CD1c-positive myeloid dendritic cell (primary cell): Measurements from ENCODE around the gene TRIM24.

Source experiments
- DNase-seq: peaks from one replicate; pipeline ENCODE4 v3.0.0-alpha.2; 2016; ENCODE audit errors: extremely low spot score

Gene TRIM24

GRCh38 chr7:138579136-138579535, 119.1 kb downstream of the TRIM24 start:
- DNase-seq: no peak

DNA sequence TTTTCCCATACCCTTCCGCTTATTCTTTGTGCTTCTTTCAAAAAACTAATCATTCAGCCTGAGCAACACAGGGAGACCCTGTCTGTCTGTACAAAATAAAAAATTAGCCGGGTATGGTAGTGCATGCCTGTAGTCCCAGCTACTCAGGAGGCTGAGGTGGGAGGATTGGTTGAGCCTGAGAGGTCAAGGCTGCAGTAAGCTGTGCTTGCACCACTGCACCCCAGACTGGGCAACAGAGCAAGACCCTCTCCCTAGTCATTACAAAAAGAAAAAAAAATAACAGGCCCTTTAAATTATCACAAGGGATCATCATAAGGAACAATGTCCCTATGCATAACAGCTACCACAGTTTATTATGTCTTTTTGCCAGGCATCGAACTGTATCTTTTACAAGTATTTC, 119.6 kb downstream of the TRIM24 start:
- no peak for DNase-seq

DNA sequence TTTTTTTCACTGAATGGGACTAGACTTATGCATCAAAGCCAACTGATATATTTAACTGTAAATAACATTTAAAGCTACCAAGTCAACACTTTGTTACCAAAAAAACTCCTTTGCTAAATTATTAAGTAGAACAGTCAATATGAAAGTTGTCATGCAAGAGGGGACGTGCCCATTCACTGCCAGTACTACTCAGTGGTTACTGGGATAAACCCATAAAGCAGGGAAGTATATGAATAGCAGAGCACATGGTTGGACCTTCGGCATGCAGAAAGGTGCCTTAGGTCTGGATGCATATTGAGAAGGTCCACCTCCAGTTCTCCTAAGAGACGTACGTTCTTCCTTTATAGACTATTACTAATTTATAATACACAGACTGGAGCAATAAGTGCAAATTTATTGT, 121.0 kb downstream of the TRIM24 start:
- no peak for DNase-seq

- no peak for DNase-seq
These were observed 124.2 kb downstream of the TRIM24 start for GRCh38 chr7:138584283-138584682.

- DNase-seq: no peak
These were observed 124.6 kb downstream of the TRIM24 start for GRCh38 chr7:138584696-138585095.

- DNase-seq: no peak
These were observed 125.4 kb downstream of the TRIM24 start for GRCh38 chr7:138585283-138585993.

- no peak for DNase-seq
These were observed 127.4 kb downstream of the TRIM24 start for GRCh38 chr7:138587485-138587884.

DNA sequence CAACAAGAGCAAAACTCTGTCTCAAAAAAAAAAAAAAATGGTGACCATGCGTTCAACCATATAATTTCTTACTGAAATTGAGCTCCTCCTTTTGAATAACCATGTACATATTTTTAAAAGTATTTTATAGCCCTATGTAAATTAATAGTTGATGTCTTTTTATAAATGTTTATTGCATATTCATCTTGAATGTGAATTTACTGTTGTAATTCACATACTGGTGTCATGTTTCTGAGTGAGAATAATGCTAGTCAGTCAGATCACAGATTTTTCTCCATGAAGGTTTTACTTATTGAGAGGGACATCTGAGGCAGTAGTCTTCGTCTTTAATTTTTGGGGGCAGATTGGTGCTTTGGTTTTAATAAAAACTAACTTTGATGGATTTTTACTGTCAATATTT, 128.9 kb downstream of the TRIM24 start:
- DNase-seq: no peak

DNA sequence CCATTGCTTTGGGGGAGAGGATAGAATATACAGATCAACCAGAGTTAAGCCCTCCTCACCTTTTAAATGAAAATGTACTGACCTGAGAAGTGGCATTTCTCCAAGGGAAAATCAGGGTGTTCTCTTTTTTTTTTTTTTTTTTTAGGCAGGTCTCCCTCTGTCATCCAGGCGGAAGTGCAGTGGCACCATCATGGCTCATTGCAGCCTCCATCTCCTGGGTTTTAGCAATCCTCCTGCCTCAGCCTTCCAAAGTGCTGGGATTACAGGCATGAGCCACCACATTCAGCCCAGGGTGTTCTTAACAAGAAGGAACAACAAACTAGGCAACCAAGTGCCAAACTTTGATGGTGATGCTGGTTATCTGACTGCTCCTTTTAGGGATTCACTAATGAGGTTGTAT, 130.1 kb downstream of the TRIM24 start:
- DNase-seq: no peak

DNA sequence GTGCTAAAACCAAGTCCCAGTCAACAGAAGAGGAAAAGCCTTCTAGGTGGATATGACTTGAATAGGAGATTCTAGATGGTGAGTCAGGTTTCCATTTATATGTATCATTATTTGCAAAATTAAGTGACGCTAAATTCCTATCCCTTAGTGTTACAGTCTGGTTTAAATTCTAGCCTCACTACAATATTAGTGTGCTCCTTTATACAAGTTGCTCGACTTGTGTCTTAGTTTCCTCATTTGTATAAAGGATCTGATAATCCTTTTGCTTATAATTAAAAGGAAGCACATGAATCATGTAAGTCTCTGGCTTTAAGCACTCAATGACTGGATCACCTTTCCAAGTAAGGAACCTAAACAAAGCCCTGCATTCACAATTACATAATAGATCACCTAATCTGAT, 135.4 kb downstream of the TRIM24 start:
- no peak for DNase-seq

GRCh38 chr7:138602451-138602850, 142.4 kb downstream of the TRIM24 start:
- no peak for DNase-seq

GRCh38 chr7:138603549-138604318, 143.7 kb downstream of the TRIM24 start:
- no peak for DNase-seq

GRCh38 chr7:138606236-138606635, 146.2 kb downstream of the TRIM24 start:
- no peak for DNase-seq

- DNase-seq: no peak
These were observed 147.4 kb downstream of the TRIM24 start for GRCh38 chr7:138607216-138608126.

GRCh38 chr7:138608275-138608674, 148.2 kb downstream of the TRIM24 start:
- no peak for DNase-seq

- no peak for DNase-seq
These were observed 150.7 kb downstream of the TRIM24 start for GRCh38 chr7:138610671-138611170.

GRCh38 chr7:138613630-138614029, 153.6 kb downstream of the TRIM24 start:
- no peak for DNase-seq

DNA sequence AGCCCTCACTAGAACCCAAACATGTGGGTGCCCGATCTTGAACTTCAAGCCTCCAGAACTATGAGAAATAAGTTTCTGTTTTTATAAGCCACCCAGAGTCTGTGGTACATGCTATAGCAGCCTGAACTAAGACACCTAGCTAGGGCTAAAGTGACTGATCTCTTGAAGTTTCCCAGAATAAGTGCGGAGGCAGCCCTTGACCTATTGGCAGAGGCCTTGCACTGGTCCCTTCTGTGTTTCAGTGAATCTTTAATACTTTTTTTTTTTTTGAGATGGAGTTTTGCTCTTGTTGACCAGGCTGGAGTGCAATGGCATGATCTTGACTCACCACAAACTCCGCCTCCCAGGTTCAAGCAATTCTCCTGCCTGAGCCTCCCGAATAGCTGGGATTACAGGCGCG, 156.0 kb downstream of the TRIM24 start:
- no peak for DNase-seq

GRCh38 chr7:138618506-138618905, 158.4 kb downstream of the TRIM24 start:
- DNase-seq: no peak

DNA sequence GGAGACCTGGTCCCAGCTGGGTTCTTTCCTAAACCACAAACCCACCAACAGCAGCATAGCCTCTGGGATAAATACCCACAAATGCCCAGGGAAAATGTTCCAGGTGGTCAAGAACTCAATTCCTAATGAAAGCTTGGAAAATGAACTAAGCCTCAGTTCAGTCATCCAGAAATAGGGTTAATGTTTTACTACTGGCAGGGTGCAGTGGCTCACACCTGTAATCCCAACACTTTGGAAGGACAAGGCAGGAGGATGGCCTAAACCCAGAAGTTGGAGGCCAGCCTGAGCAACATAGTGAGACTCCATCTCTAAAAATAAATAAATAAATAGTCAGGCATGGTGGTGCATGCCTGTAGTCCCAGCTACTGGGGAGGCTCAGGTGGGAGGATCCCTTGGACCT, 158.9 kb downstream of the TRIM24 start:
- no peak for DNase-seq

- DNase-seq: no peak
These were observed 162.8 kb downstream of the TRIM24 start for GRCh38 chr7:138622841-138623240.
